ENCODE data around the gene C6orf62. TPM values are rescaled to one million over a fixed set of nuclear protein-coding genes. Genes with fewer than 3 reads are reported as not detected.
"Not testable (repeated sequence)": the region's sequence is repeated elsewhere in the genome, so short reads cannot be mapped to it uniquely, and the experiment has no call there.

The C6orf62 gene
- total and polyA plus RNA-seq, 3 donors from 2014 or later: 109 to 139 (median 128) TPM

GRCh38 chr6:24757611-24758010 lies 38.7 kb upstream of the C6orf62 start:
- H3K36me3 ChIP-seq (ENCODE audit: low read depth, missing control alignments): no peaks in the 10 kb centered on the region
- 85 to 93% methylated on average over 6 of the region's 6 CpGs for WGBS, 2 donors
- TF ChIP-seq POLR2A (IDR thresholded peaks at IDR 0.05): no peak
- TF ChIP-seq, protein P1, sequence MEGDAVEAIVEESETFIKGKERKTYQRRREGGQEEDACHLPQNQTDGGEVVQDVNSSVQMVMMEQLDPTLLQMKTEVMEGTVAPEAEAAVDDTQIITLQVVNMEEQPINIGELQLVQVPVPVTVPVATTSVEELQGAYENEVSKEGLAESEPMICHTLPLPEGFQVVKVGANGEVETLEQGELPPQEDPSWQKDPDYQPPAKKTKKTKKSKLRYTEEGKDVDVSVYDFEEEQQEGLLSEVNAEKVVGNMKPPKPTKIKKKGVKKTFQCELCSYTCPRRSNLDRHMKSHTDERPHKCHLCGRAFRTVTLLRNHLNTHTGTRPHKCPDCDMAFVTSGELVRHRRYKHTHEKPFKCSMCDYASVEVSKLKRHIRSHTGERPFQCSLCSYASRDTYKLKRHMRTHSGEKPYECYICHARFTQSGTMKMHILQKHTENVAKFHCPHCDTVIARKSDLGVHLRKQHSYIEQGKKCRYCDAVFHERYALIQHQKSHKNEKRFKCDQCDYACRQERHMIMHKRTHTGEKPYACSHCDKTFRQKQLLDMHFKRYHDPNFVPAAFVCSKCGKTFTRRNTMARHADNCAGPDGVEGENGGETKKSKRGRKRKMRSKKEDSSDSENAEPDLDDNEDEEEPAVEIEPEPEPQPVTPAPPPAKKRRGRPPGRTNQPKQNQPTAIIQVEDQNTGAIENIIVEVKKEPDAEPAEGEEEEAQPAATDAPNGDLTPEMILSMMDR (IDR thresholded peaks at IDR 0.05): no peak
- no peaks in the 10 kb centered on the region for H3K27me3 ChIP-seq
- no peaks in the 10 kb centered on the region for H3K4me1 ChIP-seq
- H3K4me3 ChIP-seq: no peak overlapping the region
- intact Hi-C loops (cut with DNase I; ENCODE audit: low total_unique reads): no loop called here
- no peak for DNase-seq
- no peaks in the 10 kb centered on the region for H3K9me3 ChIP-seq
- no peak overlapping the region for H3K27ac ChIP-seq

DNA sequence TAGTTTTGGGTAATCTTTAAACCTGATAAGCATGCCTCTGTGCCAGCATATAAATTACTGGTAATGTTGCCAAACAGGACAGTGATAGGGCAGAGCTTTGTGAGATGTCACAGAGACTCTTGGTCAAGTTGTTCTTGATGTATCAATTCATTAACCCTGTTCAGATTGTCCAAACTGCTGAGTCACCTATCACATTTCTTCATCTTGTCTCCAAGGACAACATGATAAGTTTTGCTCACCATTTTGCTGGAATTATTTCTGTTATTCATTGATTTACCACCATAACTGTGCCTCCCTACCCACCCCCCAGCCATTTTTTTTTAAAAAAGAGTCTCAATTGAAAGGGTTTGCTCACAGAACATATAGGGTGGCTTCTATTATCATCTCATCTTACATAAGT lies 36.3 kb upstream of the C6orf62 start:
- intact Hi-C loops (cut with DNase I; ENCODE audit: low total_unique reads): no loop called here
- no peak overlapping the region for H3K4me3 ChIP-seq
- no peak overlapping the region for H3K27ac ChIP-seq
- no peak for DNase-seq
- H3K4me1 ChIP-seq: no peaks in the 10 kb centered on the region
- TF ChIP-seq, protein P1 (IDR thresholded peaks at IDR 0.05): no peak
- TF ChIP-seq POLR2A (IDR thresholded peaks at IDR 0.05): no peak
- no peaks in the 10 kb centered on the region for H3K36me3 ChIP-seq (ENCODE audit: low read depth, missing control alignments)
- H3K27me3 ChIP-seq: no peaks in the 10 kb centered on the region
- no peaks in the 10 kb centered on the region for H3K9me3 ChIP-seq

- H3K36me3 ChIP-seq (ENCODE audit: low read depth, missing control alignments); H3K4me1 ChIP-seq; DNase-seq; H3K27ac ChIP-seq; H3K9me3 ChIP-seq; H3K27me3 ChIP-seq; intact Hi-C loops (cut with DNase I; ENCODE audit: low total_unique reads); H3K4me3 ChIP-seq: not testable (repeated sequence)
- 92% methylated on average over 4 of the region's 4 CpGs for WGBS, 2 donors
These were observed 35.4 kb upstream of the C6orf62 start for GRCh38 chr6:24754378-24754777.

DNA sequence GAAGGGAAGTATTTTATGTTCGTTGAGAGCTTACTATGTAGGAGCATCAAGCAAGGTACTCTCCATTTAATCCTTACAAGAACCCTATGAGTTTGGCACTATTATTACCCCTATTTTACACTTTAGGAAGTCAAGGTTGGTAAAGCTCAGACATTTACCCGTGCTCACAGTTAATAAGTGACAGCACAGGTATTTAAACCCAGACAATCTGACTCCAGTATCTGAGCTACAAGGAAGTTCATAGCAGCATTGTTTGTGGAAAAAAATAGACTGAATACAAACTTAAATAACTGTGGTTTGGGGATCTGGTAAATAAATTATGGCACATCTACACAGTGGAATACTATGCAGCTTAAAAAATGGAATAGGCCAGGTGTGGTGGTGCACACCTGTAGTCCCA lies 34.6 kb upstream of the C6orf62 start:
- no peak for TF ChIP-seq POLR2A (IDR thresholded peaks at IDR 0.05)
- TF ChIP-seq, protein P1 (IDR thresholded peaks at IDR 0.05): no peak
- no peaks in the 10 kb centered on the region for H3K36me3 ChIP-seq (ENCODE audit: low read depth, missing control alignments)

DNA sequence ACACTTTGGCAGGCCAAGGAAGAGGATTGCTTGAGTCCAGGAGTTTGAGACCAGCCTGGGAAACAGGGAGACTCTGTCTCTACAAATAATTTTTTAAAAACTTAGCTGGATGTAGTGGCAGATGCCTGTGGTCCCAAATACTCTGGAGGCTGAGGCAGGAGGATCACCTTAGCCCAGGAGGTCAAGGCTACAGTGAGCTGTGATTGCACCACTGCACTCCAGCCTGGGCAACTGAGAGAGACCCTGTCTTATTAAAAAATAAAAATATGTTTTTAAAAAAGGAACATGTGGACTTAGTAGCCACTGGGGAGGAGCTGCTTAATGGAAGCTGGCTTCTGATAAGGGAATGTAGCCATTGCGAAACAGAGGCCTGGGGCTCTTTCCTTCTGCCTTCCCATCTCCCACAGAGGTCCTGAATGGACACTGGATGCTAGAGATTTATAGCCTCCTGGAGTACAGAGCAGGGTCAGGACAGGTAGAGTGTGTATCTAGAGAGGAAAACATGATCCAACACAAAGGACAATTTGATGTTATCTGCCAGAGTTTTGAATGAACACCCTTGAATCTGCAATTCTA lies 34.1 kb upstream of the C6orf62 start:
- 83 to 85% methylated on average over 1 of the region's 1 CpG for WGBS, 2 donors
- DNase-seq: no peak
- Histone ChIP-seq H3K27me3 (no peaks in the 10 kb centered on the region), H3K27ac (no peak overlapping the region), H3K9me3 (no peaks in the 10 kb centered on the region), H3K36me3 (ENCODE audit: low read depth, missing control alignments) (no peaks in the 10 kb centered on the region), H3K4me1 (no peaks in the 10 kb centered on the region), H3K4me3 (no peak overlapping the region)
- TF ChIP-seq POLR2A (IDR thresholded peaks at IDR 0.05): no peak
- intact Hi-C loops (cut with DNase I; ENCODE audit: low total_unique reads): no loop called here

More for the DNA sequence above, 34.6 kb upstream of the C6orf62 start:
- 74 to 100% methylated on average over 2 of the region's 2 CpGs for WGBS, 2 donors
- Histone ChIP-seq H3K4me3 (no peak overlapping the region), H3K27me3 (no peaks in the 10 kb centered on the region), H3K4me1 (no peaks in the 10 kb centered on the region), H3K27ac (no peak overlapping the region), H3K9me3 (no peaks in the 10 kb centered on the region)
- DNase-seq: no peak
- intact Hi-C loops (cut with DNase I; ENCODE audit: low total_unique reads): no loop called here

DNA sequence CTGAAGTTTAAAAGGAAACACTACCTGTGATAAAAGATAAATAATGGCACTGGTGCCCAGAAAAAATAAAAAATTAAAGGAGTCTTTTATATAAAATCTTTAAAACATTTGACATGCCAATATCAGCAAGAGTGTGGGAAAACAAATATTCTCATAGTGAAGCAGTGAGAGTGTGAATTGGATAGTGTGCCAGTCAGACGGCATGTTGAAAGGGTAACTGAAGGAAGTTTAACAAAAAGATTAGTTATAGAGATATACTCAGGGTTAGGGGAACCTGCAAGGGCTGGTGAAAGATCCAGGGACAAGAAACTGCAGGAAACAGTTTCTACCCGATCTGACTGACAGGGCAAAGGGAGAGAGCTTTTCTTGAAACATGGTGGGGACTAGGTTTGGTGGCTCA lies 33.5 kb upstream of the C6orf62 start:
- 72 to 75% methylated on average over 2 of the region's 2 CpGs for WGBS, 2 donors
- intact Hi-C loops (cut with DNase I; ENCODE audit: low total_unique reads): no loop called here
- Histone ChIP-seq H3K9me3 (no peaks in the 10 kb centered on the region), H3K27me3 (no peaks in the 10 kb centered on the region), H3K4me3 (no peak overlapping the region), H3K27ac (no peak overlapping the region), H3K4me1 (no peaks in the 10 kb centered on the region), H3K36me3 (ENCODE audit: low read depth, missing control alignments) (no peaks in the 10 kb centered on the region)
- no peak for DNase-seq
- no peak for TF ChIP-seq POLR2A (IDR thresholded peaks at IDR 0.05)
- TF ChIP-seq, protein P1 (IDR thresholded peaks at IDR 0.05): no peak

DNA sequence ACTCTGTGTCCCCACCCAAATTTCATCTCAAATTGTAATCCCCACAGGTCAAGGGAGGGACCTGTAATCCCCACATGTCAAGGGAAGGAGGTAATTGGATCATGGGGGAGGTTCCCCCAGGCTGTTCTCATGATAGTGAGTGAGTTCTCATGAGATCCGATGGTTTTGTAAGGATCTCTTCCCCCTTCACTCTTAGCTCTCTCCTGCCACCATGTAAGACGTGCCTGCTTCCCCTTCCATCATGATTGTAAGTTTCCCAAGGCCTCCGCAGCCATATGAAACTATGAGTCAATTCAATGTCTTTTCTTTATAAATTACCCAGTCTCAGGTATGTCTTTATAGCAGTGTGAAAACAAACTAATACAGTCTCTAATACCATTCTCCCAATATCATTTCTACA lies 31.9 kb upstream of the C6orf62 start:
- H3K36me3 ChIP-seq (ENCODE audit: low read depth, missing control alignments); H3K4me1 ChIP-seq; intact Hi-C loops (cut with DNase I; ENCODE audit: low total_unique reads); H3K9me3 ChIP-seq; DNase-seq; H3K27me3 ChIP-seq; H3K4me3 ChIP-seq; H3K27ac ChIP-seq: not testable (repeated sequence)
- 86 to 90% methylated on average over 3 of the region's 3 CpGs for WGBS, 2 donors

Measured in testis (tissue), 3 donors.